Measurements from ENCODE around the gene TLCD2. TPM values are rescaled to one million over a fixed set of nuclear protein-coding genes. Genes with fewer than 3 reads are reported as not detected.

TLCD2 gene
- total and polyA plus RNA-seq, 2 of the 13 experiments (the other 11 are each of a cell fraction or from before 2014, with no cell fraction given), result 0.90 to 1.1 TPM

DNA sequence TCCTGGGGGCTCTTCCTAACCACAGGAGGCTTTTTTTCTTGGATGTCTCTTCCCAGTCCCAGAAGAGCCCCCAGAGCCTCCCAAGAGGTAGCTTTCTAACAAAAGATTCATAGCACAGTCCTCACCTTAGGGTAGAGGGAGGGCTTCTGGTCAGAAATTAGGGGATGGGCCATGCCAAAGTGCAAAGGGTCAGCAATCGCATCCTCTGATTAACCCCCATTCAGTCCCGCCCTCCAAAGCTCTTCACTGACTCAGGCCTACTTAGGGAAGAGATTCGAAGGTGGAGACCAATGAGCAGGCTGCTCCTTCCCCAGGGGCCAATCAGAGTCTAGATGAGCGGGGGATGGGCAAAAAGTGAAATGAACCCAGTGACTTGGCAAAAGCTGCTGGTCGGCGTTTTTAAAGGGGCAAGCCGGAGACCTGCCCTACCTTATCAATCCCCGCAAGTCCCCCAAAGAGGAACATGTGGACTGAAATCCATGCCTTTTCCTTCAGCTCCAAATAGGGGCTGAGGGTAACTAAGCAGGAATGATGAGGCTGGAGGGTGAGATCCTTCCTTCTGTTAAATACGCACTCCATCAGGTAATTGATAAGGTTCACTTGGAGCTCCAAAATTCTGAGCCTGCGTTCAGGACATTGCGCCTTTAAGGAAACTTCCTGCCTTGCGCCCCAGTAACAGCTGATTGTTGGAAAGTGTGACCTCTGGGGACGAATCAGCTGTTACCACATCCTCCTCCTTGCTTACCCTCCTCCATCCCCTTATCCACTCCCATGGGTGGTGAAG, 6.9 kb upstream of the TLCD2 start (continued):
- TF ChIP-seq, protein P1, sequence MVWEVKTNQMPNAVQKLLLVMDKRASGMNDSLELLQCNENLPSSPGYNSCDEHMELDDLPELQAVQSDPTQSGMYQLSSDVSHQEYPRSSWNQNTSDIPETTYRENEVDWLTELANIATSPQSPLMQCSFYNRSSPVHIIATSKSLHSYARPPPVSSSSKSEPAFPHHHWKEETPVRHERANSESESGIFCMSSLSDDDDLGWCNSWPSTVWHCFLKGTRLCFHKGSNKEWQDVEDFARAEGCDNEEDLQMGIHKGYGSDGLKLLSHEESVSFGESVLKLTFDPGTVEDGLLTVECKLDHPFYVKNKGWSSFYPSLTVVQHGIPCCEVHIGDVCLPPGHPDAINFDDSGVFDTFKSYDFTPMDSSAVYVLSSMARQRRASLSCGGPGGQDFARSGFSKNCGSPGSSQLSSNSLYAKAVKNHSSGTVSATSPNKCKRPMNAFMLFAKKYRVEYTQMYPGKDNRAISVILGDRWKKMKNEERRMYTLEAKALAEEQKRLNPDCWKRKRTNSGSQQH (CRISPR knock-in tag; IDR thresholded peaks at IDR 0.05; ENCODE audit: low read depth), result peak; percentile 78
- TF ChIP-seq ZNF317 (CRISPR knock-in tag; IDR thresholded peaks at IDR 0.05) (no peak), RCOR2 (CRISPR knock-in tag; IDR thresholded peaks at IDR 0.05) (no peak), SAP130 (CRISPR knock-in tag; IDR thresholded peaks at IDR 0.05; ENCODE audit: low read depth) (peak; percentile 61), TOE1 (CRISPR knock-in tag; IDR thresholded peaks at IDR 0.05) (no peak), RAD21 (CRISPR knock-in tag; IDR thresholded peaks at IDR 0.05) (no peak), ZNF260 (CRISPR knock-in tag; IDR thresholded peaks at IDR 0.05; ENCODE audit: borderline replicate concordance, low read depth) (no peak), NR2F2 (IDR thresholded peaks at IDR 0.05; ENCODE audit: borderline replicate concordance, low read depth) (0 out of 2 replicates have a peak, but pooled peaks have one; percentile 33), ZSCAN31 (CRISPR knock-in tag; IDR thresholded peaks at IDR 0.05; ENCODE audit: low read depth) (no peak), ZNF501 (CRISPR knock-in tag; IDR thresholded peaks at IDR 0.05) (peak; percentile 0), ZNF251 (CRISPR knock-in tag; IDR thresholded peaks at IDR 0.05) (no peak), KDM1A (CRISPR knock-in tag; IDR thresholded peaks at IDR 0.05) (no peak), NBN (conservative IDR thresholded peaks at IDR 0.05) (no peak), NCOA2 (CRISPR knock-in tag; IDR thresholded peaks at IDR 0.05) (peak; percentile 19; the same call in 1 of the 2 replicates), TBL1XR1 (IDR thresholded peaks at IDR 0.05; ENCODE audit: borderline replicate concordance, low read length, partially characterized antibody) (no peak), ZSCAN30 (CRISPR knock-in tag; IDR thresholded peaks at IDR 0.05) (no peak)
- TF ChIP-seq, protein P2, sequence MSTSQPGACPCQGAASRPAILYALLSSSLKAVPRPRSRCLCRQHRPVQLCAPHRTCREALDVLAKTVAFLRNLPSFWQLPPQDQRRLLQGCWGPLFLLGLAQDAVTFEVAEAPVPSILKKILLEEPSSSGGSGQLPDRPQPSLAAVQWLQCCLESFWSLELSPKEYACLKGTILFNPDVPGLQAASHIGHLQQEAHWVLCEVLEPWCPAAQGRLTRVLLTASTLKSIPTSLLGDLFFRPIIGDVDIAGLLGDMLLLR (CRISPR knock-in tag; IDR thresholded peaks at IDR 0.05), result no peak
- TF ChIP-seq, protein P3, sequence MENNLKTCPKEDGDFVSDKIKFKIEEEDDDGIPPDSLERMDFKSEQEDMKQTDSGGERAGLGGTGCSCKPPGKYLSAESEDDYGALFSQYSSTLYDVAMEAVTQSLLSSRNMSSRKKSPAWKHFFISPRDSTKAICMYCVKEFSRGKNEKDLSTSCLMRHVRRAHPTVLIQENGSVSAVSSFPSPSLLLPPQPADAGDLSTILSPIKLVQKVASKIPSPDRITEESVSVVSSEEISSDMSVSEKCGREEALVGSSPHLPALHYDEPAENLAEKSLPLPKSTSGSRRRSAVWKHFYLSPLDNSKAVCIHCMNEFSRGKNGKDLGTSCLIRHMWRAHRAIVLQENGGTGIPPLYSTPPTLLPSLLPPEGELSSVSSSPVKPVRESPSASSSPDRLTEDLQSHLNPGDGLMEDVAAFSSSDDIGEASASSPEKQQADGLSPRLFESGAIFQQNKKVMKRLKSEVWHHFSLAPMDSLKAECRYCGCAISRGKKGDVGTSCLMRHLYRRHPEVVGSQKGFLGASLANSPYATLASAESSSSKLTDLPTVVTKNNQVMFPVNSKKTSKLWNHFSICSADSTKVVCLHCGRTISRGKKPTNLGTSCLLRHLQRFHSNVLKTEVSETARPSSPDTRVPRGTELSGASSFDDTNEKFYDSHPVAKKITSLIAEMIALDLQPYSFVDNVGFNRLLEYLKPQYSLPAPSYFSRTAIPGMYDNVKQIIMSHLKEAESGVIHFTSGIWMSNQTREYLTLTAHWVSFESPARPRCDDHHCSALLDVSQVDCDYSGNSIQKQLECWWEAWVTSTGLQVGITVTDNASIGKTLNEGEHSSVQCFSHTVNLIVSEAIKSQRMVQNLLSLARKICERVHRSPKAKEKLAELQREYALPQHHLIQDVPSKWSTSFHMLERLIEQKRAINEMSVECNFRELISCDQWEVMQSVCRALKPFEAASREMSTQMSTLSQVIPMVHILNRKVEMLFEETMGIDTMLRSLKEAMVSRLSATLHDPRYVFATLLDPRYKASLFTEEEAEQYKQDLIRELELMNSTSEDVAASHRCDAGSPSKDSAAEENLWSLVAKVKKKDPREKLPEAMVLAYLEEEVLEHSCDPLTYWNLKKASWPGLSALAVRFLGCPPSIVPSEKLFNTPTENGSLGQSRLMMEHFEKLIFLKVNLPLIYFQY (CRISPR knock-in tag; IDR thresholded peaks at IDR 0.05; ENCODE audit: borderline replicate concordance), result no peak
- TF ChIP-seq, protein P4, sequence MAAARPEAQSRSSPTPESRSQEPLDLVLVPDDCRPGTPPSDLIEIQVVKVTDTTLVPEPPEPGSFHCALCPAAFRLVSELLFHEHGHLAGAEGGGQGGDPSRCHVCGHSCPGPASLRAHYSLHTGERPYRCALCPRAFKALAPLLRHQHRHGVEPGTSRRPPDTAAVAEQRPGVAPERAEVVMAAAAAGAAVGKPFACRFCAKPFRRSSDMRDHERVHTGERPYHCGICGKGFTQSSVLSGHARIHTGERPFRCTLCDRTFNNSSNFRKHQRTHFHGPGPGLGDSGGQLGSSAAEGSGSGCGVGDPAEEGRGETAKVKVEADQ (CRISPR knock-in tag; IDR thresholded peaks at IDR 0.05; ENCODE audit: borderline replicate concordance), result 0 out of 2 replicates have a peak, but pooled peaks have one; percentile 17
- TF ChIP-seq, protein P5, sequence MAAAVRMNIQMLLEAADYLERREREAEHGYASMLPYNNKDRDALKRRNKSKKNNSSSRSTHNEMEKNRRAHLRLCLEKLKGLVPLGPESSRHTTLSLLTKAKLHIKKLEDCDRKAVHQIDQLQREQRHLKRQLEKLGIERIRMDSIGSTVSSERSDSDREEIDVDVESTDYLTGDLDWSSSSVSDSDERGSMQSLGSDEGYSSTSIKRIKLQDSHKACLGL (CRISPR knock-in tag; IDR thresholded peaks at IDR 0.05), result no peak

Data from HepG2 (cell line).